ENCODE data around the gene CPNE2.

- no peak for TF ChIP-seq POLR2A (IDR thresholded peaks at IDR 0.05)
- no peak for TF ChIP-seq POLR2AphosphoS5 (IDR thresholded peaks at IDR 0.05; ENCODE audit: insufficient read depth in 1 of 2, low read depth in 1 of 2)
These were observed 15.0 kb downstream of the CPNE2 start for GRCh38 chr16:57107321-57107922.

Measured in vagina (tissue), 2 donors.